ENCODE results near the gene KCNH5.
"Not testable (repeated sequence)": the region's sequence is repeated elsewhere in the genome, so short reads cannot be mapped to it uniquely, and the experiment has no call there.

KCNH5 gene

GRCh38 chr14:62777510-62777909 is 267.7 kb downstream of the KCNH5 start:
- no peak for TF ChIP-seq CTCF (IDR thresholded peaks at IDR 0.05; ENCODE audit: borderline replicate concordance, insufficient read depth, low read depth, low read length)
- H3K4me3 ChIP-seq (ENCODE audit: low read depth, low read length): no peak overlapping the region

GRCh38 chr14:62776300-62776699 is 269.0 kb downstream of the KCNH5 start:
- H3K4me3 ChIP-seq (ENCODE audit: low read depth, low read length): no peak overlapping the region
- TF ChIP-seq CTCF (IDR thresholded peaks at IDR 0.05; ENCODE audit: borderline replicate concordance, insufficient read depth, low read depth, low read length): no peak

DNA sequence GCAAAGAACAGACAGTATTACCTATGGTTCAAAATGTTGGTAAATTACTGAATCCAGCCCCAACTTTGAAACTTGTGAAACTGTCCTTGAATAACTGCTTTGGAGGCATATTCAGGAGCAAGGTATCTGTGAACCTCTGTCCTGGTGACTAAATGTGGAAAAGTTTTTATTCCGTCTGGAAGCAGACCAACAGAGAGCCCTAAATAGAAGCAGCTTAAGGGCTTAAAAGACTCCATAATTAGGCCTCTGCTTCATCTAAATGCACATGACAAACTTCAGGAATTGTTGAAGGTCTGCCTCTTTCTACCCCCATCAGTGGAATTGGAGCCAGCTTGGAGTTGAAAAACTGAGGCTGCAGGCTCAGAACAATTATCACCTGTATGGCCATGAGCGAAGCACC is 276.5 kb downstream of the KCNH5 start:
- H3K4me3 ChIP-seq (ENCODE audit: low read depth, low read length): no peak overlapping the region
- no peak for TF ChIP-seq CTCF (IDR thresholded peaks at IDR 0.05; ENCODE audit: borderline replicate concordance, insufficient read depth, low read depth, low read length)

DNA sequence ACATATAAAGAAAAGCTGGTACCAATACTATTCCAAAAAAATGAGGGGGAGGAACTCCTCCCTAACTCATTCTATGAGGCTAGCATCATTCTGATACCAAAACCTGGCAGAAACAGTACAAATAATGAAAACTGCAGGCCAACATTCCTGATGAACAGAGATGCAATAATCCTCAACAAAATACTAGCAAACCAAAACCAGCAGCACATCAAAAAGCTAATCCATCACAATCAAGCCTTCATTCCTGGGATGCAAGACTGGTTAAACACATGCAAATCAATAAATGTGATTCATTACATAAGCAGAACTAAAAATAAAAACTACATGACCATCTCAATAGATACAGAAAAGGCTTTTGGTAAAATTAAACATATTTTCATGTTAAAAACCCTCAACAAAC is 281.3 kb downstream of the KCNH5 start:
- TF ChIP-seq CTCF (IDR thresholded peaks at IDR 0.05; ENCODE audit: borderline replicate concordance, insufficient read depth, low read depth, low read length): no peak
- H3K4me3 ChIP-seq (ENCODE audit: low read depth, low read length): no peak overlapping the region

DNA sequence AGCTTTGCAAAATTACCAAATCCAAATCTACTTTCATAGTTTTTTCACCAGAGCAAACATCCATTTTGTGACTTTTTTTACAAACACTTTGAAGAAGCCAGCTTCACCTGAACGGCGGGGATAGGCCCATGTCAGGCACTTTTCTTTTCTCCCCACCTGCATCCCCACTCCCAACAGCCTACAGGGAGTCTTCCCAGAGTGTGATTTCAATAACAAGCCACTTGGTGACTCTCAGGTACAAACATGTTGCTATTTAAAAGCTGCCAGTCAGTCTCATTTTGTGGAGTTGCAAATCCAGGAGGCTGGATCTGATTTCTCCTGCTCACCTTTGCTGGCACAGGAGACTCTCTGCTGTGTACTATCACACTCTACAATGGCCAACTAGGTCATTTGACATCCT is 285.5 kb downstream of the KCNH5 start:
- TF ChIP-seq CTCF (IDR thresholded peaks at IDR 0.05; ENCODE audit: borderline replicate concordance, insufficient read depth, low read depth, low read length): no peak
- no peak overlapping the region for H3K4me3 ChIP-seq (ENCODE audit: low read depth, low read length)

DNA sequence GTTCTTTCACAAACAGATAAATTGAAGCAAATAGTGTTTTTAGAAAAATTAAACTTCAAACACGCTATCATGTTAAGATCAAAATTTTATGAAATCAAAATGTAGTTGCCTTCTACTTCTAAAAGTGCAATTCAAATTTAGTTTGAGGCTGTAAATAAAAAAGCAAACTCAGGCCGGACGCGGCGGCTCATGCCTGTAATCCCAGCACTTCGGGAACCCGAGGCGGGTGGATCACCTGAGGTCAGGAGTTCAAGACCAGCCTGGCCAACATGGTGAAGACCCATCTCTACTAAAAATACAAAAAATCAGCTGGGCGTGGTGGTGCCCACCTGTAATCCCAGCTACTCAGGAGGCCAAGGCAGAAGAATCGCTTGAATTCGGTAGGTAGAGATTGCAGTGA is 298.4 kb downstream of the KCNH5 start:
- H3K4me3 ChIP-seq (ENCODE audit: low read depth, low read length): not testable (repeated sequence)

- TF ChIP-seq CTCF (IDR thresholded peaks at IDR 0.05; ENCODE audit: borderline replicate concordance, insufficient read depth, low read depth, low read length): no peak
- no peak overlapping the region for H3K4me3 ChIP-seq (ENCODE audit: low read depth, low read length)
These were observed 299.8 kb downstream of the KCNH5 start for GRCh38 chr14:62745496-62745895.

DNA sequence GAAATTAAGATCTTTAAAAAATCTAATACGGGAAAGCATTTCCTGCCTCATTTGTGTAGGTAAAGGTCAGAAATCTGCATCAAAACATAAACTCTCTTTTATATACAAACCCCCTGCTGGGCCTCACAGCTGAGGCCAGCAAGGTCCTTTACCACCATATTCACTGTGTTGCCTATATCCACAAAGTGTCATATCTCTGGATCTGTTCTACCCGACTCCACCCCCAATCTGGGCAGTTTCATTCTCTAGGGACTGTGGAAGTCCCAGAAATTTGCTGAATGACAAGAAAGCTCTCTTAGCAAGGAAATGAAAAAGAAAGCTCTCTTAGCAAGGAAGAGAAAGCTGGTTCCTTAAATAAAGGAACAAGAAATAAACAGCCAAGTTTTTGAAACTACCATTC is 301.7 kb downstream of the KCNH5 start:
- no peak overlapping the region for H3K4me3 ChIP-seq (ENCODE audit: low read depth, low read length)
- TF ChIP-seq CTCF (IDR thresholded peaks at IDR 0.05; ENCODE audit: borderline replicate concordance, insufficient read depth, low read depth, low read length): no peak
